ENCODE data around the gene ACRBP.
A peak's percentile ranks its signal among the peaks of the same experiment; 100 is the strongest.

Gene ACRBP

DNA sequence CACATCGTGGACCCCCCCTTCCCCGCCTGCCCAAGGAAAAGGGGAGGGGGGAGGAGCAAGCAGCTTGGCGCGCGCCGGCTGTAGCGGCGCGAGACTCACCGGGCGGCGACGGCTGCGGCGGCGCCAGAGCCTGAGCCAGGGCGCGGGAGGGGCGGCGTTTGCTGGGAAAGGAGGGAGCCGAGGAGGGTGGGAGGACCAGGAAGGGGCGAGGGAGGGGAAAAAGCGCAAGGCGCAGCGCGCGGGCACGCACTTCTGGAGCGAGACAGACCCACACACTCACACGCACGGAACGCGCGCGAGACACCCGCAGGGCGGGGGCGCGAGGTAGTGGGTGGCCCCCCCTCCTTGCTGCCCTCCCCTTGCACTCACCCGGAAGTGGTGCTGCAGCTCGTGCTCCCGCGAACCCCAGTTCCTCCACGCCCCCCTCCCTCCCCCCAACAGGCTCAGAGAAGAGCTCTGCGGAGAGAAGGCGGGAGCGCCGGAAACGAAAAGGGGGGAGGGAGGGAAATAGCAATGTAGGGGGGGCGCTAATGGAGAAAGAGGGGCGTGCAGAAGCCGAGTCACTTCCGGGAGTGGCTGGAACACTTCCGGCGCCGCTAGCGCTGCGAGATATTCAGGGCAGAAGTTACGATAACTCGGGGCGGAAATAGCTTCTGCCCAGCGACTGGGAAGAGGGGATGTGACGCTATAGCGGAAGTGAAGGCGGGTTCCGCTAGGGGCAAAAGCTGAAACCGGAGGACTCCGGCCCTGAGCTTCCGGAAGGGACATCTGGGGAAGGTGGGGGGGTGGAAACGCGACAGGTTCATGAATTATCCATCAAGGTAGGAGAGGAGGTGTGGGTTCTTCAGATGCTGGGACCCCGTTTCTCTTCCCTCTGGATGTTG, 42.0 kb upstream of the ACRBP start, which contains the start of gene ZNF384:
TSS of gene ZNF384 (minus strand) at position 377 of the 884 bp plus-strand sequence. CDS start 9,855 bp downstream, outside the sequence.
- peaks cover 61% of the 10 kb centered on the region for H3K79me2 ChIP-seq (ENCODE audit: insufficient read depth, low read length)
- TF ChIP-seq EZH2 (IDR thresholded peaks at IDR 0.05; ENCODE audit: borderline replicate concordance, low read depth, low read length, severe bottlenecking) = no peak
- TF ChIP-seq, protein P1, sequence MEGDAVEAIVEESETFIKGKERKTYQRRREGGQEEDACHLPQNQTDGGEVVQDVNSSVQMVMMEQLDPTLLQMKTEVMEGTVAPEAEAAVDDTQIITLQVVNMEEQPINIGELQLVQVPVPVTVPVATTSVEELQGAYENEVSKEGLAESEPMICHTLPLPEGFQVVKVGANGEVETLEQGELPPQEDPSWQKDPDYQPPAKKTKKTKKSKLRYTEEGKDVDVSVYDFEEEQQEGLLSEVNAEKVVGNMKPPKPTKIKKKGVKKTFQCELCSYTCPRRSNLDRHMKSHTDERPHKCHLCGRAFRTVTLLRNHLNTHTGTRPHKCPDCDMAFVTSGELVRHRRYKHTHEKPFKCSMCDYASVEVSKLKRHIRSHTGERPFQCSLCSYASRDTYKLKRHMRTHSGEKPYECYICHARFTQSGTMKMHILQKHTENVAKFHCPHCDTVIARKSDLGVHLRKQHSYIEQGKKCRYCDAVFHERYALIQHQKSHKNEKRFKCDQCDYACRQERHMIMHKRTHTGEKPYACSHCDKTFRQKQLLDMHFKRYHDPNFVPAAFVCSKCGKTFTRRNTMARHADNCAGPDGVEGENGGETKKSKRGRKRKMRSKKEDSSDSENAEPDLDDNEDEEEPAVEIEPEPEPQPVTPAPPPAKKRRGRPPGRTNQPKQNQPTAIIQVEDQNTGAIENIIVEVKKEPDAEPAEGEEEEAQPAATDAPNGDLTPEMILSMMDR (IDR thresholded peaks at IDR 0.05; ENCODE audit: borderline replicate concordance, extremely low read depth, low read length, poor library complexity, severe bottlenecking) = peak; percentile 23
- ATAC-seq (ENCODE audit: insufficient read depth, low read depth) = peak; percentile 80
- peak; percentile 98 for DNase-seq
- peak within 1 kb of the TSS; percentile 97 for H3K27ac ChIP-seq (ENCODE audit: low read length)
- peak within 1 kb of the TSS; percentile 87 for H3K9ac ChIP-seq (ENCODE audit: low read depth, low read length)
- peaks cover 58% of the 10 kb centered on the region for H3K4me1 ChIP-seq (ENCODE audit: insufficient read depth, low read length)
- peak within 1 kb of the TSS; percentile 95 for H3K4me2 ChIP-seq (ENCODE audit: insufficient read depth, low read length)
- H3K27me3 ChIP-seq (ENCODE audit: insufficient read depth, low read length, poor library complexity) = no peaks in the 10 kb centered on the region
- H2AFZ ChIP-seq (ENCODE audit: low read depth, low read length) = peak within 1 kb of the TSS; percentile 83
- peaks cover 5% of the 10 kb centered on the region; the same call in 1 of the 2 replicates for H4K20me1 ChIP-seq (ENCODE audit: insufficient read depth, low read length)
- peak within 1 kb of the TSS; percentile 70 to 77 for H3K4me3 ChIP-seq (ENCODE audit: low read depth in 1 of 2, low read length in 2 of 2)
- peaks cover 15% of the 10 kb centered on the region for H3K36me3 ChIP-seq (ENCODE audit: insufficient read depth, low read length)
- no peaks in the 10 kb centered on the region for H3K9me3 ChIP-seq (ENCODE audit: insufficient read depth, low read length, severe bottlenecking)

DNA sequence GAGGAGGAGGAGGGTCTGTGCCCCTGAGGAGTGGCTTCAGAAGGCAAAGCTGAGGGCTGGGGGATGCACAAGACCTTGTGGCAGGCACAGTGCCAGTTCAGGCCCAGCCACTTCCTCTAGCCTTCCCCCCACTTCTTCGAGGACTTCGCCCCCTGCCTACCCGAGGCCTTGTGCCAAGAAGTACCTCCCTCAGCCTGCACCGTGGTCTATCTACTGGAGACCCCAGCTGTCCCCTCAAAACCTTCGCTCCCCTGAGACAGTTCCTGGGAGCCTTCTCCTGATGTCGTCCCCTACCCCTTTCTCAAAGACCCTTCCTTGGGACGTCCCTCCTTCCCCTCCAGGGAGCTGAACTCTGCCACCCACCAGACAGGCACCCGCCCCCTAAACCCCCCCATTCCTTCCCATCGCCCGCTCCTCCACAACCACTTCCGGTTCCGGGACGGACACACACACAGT, 41.3 kb upstream of the ACRBP start:
- Histone ChIP-seq H3K79me2 (ENCODE audit: insufficient read depth, low read length) (peaks cover 67% of the 10 kb centered on the region), H2AFZ (ENCODE audit: low read depth, low read length) (peak overlapping the region; percentile 83), H3K27ac (ENCODE audit: low read length) (peak overlapping the region; percentile 97), H3K4me3 (ENCODE audit: low read depth in 1 of 2, low read length in 2 of 2) (peak overlapping the region; percentile 59 to 77), H3K9ac (ENCODE audit: low read depth, low read length) (peak overlapping the region; percentile 87), H3K27me3 (ENCODE audit: insufficient read depth, low read length, poor library complexity) (no peaks in the 10 kb centered on the region), H4K20me1 (ENCODE audit: insufficient read depth, low read length) (peaks cover 5% of the 10 kb centered on the region; the same call in 1 of the 2 replicates), H3K4me1 (ENCODE audit: insufficient read depth, low read length) (peaks cover 65% of the 10 kb centered on the region), H3K36me3 (ENCODE audit: insufficient read depth, low read length) (peaks cover 22% of the 10 kb centered on the region), H3K9me3 (ENCODE audit: insufficient read depth, low read length, severe bottlenecking) (no peaks in the 10 kb centered on the region), H3K4me2 (ENCODE audit: insufficient read depth, low read length) (peak overlapping the region; percentile 95)
- TF ChIP-seq, protein P1 (IDR thresholded peaks at IDR 0.05; ENCODE audit: borderline replicate concordance, extremely low read depth, low read length, poor library complexity, severe bottlenecking) = no peak
- TF ChIP-seq EZH2 (IDR thresholded peaks at IDR 0.05; ENCODE audit: borderline replicate concordance, low read depth, low read length, severe bottlenecking) = no peak
- ATAC-seq (ENCODE audit: insufficient read depth, low read depth) = peak; percentile 42
- DNase-seq = no peak

DNA sequence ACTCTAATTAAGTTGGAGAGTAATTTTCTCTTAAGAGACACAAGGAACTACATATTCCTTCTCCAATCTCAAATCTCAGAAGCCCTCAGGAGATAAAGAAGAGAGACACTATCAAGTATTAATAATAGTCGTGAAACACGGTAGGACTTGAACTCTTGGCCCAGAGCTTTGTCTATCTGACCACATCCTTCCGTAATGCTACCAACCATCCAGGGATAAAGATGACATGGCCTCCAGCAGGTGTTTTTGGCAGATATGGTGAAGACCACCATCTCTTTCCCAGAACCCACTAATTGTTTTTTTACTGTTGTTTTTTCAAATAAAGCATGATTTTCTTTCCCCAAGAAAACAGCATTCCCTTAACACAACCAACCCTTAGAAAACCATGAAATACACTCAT, 38.6 kb upstream of the ACRBP start:
- H3K27ac ChIP-seq (ENCODE audit: low read length) = no peak overlapping the region
- ATAC-seq (ENCODE audit: insufficient read depth, low read depth) = no peak
- DNase-seq = no peak
- no peak overlapping the region for H3K4me3 ChIP-seq (ENCODE audit: low read depth in 1 of 2, low read length in 2 of 2)
- peaks cover 10% of the 10 kb centered on the region; the same call in 1 of the 2 replicates for H4K20me1 ChIP-seq (ENCODE audit: insufficient read depth, low read length)
- no peak overlapping the region for H2AFZ ChIP-seq (ENCODE audit: low read depth, low read length)
- H3K9ac ChIP-seq (ENCODE audit: low read depth, low read length) = no peak overlapping the region
- H3K9me3 ChIP-seq (ENCODE audit: insufficient read depth, low read length, severe bottlenecking) = no peaks in the 10 kb centered on the region
- peak overlapping the region; percentile 95; the same call in 1 of the 2 replicates for H3K4me2 ChIP-seq (ENCODE audit: insufficient read depth, low read length)
- TF ChIP-seq EZH2 (IDR thresholded peaks at IDR 0.05; ENCODE audit: borderline replicate concordance, low read depth, low read length, severe bottlenecking) = no peak
- TF ChIP-seq, protein P1 (IDR thresholded peaks at IDR 0.05; ENCODE audit: borderline replicate concordance, extremely low read depth, low read length, poor library complexity, severe bottlenecking) = no peak
- H3K27me3 ChIP-seq (ENCODE audit: insufficient read depth, low read length, poor library complexity) = no peaks in the 10 kb centered on the region
- H3K4me1 ChIP-seq (ENCODE audit: insufficient read depth, low read length) = peaks cover 62% of the 10 kb centered on the region
- H3K36me3 ChIP-seq (ENCODE audit: insufficient read depth, low read length) = peaks cover 42% of the 10 kb centered on the region
- peaks cover 93% of the 10 kb centered on the region for H3K79me2 ChIP-seq (ENCODE audit: insufficient read depth, low read length)

Measured in DND-41 (cell line).